ENCODE results near the gene ALDOC. TPM values are rescaled to one million over a fixed set of nuclear protein-coding genes. Genes with fewer than 3 reads are reported as not detected.
A peak's percentile ranks its signal among the peaks of the same experiment; 100 is the strongest.

ALDOC gene
- polyA plus RNA-seq (2012; rRNA removed): 10.1 and 10.3 TPM in 2 replicates
- 5.8 and 9.9 TPM in 2 replicates for polyA plus RNA-seq (2012; cell fraction: cytosol; rRNA removed)
- 7.8 and 9.9 TPM in 2 replicates for polyA plus RNA-seq (2012; cell fraction: nucleus; rRNA removed)

GRCh38 chr17:28576758-28577465 lies at the start of gene ALDOC:
Gene ALDOC (minus strand): TSS chr17:28576895. CDS start chr17:28575532, 1,363 bp downstream.
- 41% methylated on average over 10 of the region's 26 CpGs for WGBS (ENCODE audit: low lambda C conversion rate)
- Histone ChIP-seq H4K20me1 (ENCODE audit: insufficient read depth) (no peaks in the 10 kb centered on the region), H3F3A (replicated peaks; ENCODE audit: insufficient read depth) (peaks cover 19% of the 10 kb centered on the region), H3K9ac (no peak within 1 kb of the TSS), H3K9me3 (no peaks in the 10 kb centered on the region), H3K36me3 (replicated peaks in 1 of 2; ENCODE audit: control insufficient read depth in 1 of 2, insufficient read depth in 2 of 2, low read length in 1 of 2) (peaks cover 12 to 41% of the 10 kb centered on the region in 2 experiments), H3K27me3 (ENCODE audit: insufficient read depth) (no peaks in the 10 kb centered on the region), H3K9me2 (no peaks in the 10 kb centered on the region), H3K27ac (ENCODE audit: low read depth in 2 of 2, low read length in 1 of 2) (peak within 1 kb of the TSS in 1 of 2 experiments; percentile 77; a peak in 2 of 4 replicates), H3K79me2 (ENCODE audit: insufficient read depth) (no peaks in the 10 kb centered on the region), H2AFZ (ENCODE audit: low read depth) (no peak within 1 kb of the TSS), H3K4me2 (no peak within 1 kb of the TSS), H3K4me1 (ENCODE audit: control insufficient read depth in 1 of 2, insufficient read depth in 2 of 2, low read depth in 1 of 2, low read length in 1 of 2) (peaks cover 0 to 36% of the 10 kb centered on the region in 2 experiments; a peak in 3 of 4 replicates), H3K4me3 (ENCODE audit: low read depth in 2 of 2, low read length in 1 of 2) (peak within 1 kb of the TSS in 1 of 2 experiments; percentile 24; a peak in 1 of 4 replicates)
- ChIA-PET POLR2A (interaction anchor here (1.1 kb wide), 1 partner anchor 13 kb away, joined by 3 read pairs; no protein-coding TSS in a partner anchor), CTCF (interaction anchor here (1.1 to 1.4 kb wide), 3 partner anchors 16 to 36 kb away, joined by 3 to 5 read pairs (median 4); no protein-coding TSS in a partner anchor)
- peak; percentile 97 for DNase-seq
- no peak for TF ChIP-seq ZBTB33 (IDR thresholded peaks at IDR 0.05; ENCODE audit: borderline replicate concordance, low read depth)
- TF ChIP-seq MXI1 (IDR thresholded peaks at IDR 0.05; ENCODE audit: low read depth, low read length): peak; percentile 64
- no peak for TF ChIP-seq EZH2phosphoT487 (IDR thresholded peaks at IDR 0.05; ENCODE audit: borderline replicate concordance, low read depth)
- no peak for TF ChIP-seq USF2 (IDR thresholded peaks at IDR 0.05; ENCODE audit: borderline replicate concordance, low read depth, low read length)
- no peak for TF ChIP-seq MEF2A (IDR thresholded peaks at IDR 0.05; ENCODE audit: borderline replicate concordance, low read depth)
- no peak for TF ChIP-seq TEAD4 (IDR thresholded peaks at IDR 0.05; ENCODE audit: borderline replicate concordance, insufficient read depth)

- Histone ChIP-seq H4K20me1 (ENCODE audit: insufficient read depth) (no peaks in the 10 kb centered on the region), H3K79me2 (ENCODE audit: insufficient read depth) (no peaks in the 10 kb centered on the region; the same call in 1 of the 2 replicates), H2AFZ (ENCODE audit: low read depth) (no peak overlapping the region), H3K4me1 (ENCODE audit: control insufficient read depth in 1 of 2, insufficient read depth in 2 of 2, low read depth in 1 of 2, low read length in 1 of 2) (no peaks in the 10 kb centered on the region), H3K4me2 (no peak overlapping the region), H3K9me3 (no peaks in the 10 kb centered on the region), H3K9ac (no peak overlapping the region), H3F3A (replicated peaks; ENCODE audit: insufficient read depth) (peaks cover 3% of the 10 kb centered on the region), H3K4me3 (ENCODE audit: low read depth in 2 of 2, low read length in 1 of 2) (no peak overlapping the region), H3K36me3 (replicated peaks in 1 of 2; ENCODE audit: control insufficient read depth in 1 of 2, insufficient read depth in 2 of 2, low read length in 1 of 2) (peaks cover 71 to 74% of the 10 kb centered on the region in 2 experiments), H3K27me3 (ENCODE audit: insufficient read depth) (no peaks in the 10 kb centered on the region), H3K27ac (ENCODE audit: low read depth in 2 of 2, low read length in 1 of 2) (no peak overlapping the region), H3K9me2 (no peaks in the 10 kb centered on the region)
- DNase-seq: no peak
- CTCF ChIA-PET: interaction anchor here (1.1 to 7.0 kb wide), 4 partner anchors 13 to 71 kb away, joined by 4 to 37 read pairs (median 4); partner anchors contain the start of gene BLTP2
- POLR2A ChIA-PET: no interaction called here
- 85% methylated on average over 2 of the region's 2 CpGs for WGBS (ENCODE audit: low lambda C conversion rate)
- TF ChIP-seq JUND (IDR thresholded peaks at IDR 0.05): no peak
- TF ChIP-seq REST (IDR thresholded peaks at IDR 0.05; ENCODE audit: low read depth, low read length): no peak
- TF ChIP-seq TCF12 (IDR thresholded peaks at IDR 0.05): no peak
- no peak for TF ChIP-seq USF1 (IDR thresholded peaks at IDR 0.05; ENCODE audit: borderline replicate concordance, low read depth)
- TF ChIP-seq EZH2phosphoT487 (IDR thresholded peaks at IDR 0.05; ENCODE audit: borderline replicate concordance, low read depth): no peak
- TF ChIP-seq GABPA (IDR thresholded peaks at IDR 0.05; ENCODE audit: low read depth): no peak
- no peak for TF ChIP-seq MEF2A (IDR thresholded peaks at IDR 0.05; ENCODE audit: borderline replicate concordance, low read depth)
- TF ChIP-seq FOXJ3 (CRISPR knock-in tag; IDR thresholded peaks at IDR 0.05): no peak
- TF ChIP-seq SMC3 (IDR thresholded peaks at IDR 0.05; ENCODE audit: low read depth, low read length): no peak
- TF ChIP-seq NRF1 (IDR thresholded peaks at IDR 0.05; ENCODE audit: low read depth, low read length): no peak
- TF ChIP-seq FOXM1 (IDR thresholded peaks at IDR 0.05; ENCODE audit: low read depth): no peak
- no peak for TF ChIP-seq TAF1 (IDR thresholded peaks at IDR 0.05; ENCODE audit: borderline replicate concordance, low read depth, low read length)
- TF ChIP-seq YY1 (IDR thresholded peaks at IDR 0.05; ENCODE audit: low read depth): no peak
- no peak for TF ChIP-seq FOSL2 (IDR thresholded peaks at IDR 0.05; ENCODE audit: borderline replicate concordance, low read depth)
Measured at GRCh38 chr17:28624148-28624547, 47.5 kb upstream of the ALDOC start.

Measured in SK-N-SH (cell line).